ENCODE measurements around the gene SACS.

The SACS gene

GRCh38 chr13:23433171-23434153, at the start of gene SACS:
Gene SACS (minus strand): TSS chr13:23433702. CDS start chr13:23411239, 22,463 bp downstream.
- no peak for DNase-seq

- DNase-seq, result no peak
Observed at GRCh38 chr13:23480324-23480723, 46.8 kb upstream of the SACS start.

GRCh38 chr13:23477101-23477500, 43.6 kb upstream of the SACS start:
- DNase-seq, result no peak

- DNase-seq, result no peak
Observed at GRCh38 chr13:23473221-23473620, 39.7 kb upstream of the SACS start.

- no peak for DNase-seq
Observed at GRCh38 chr13:23472189-23472588, 38.7 kb upstream of the SACS start.

- DNase-seq, result no peak
Observed at GRCh38 chr13:23470790-23471614, 37.5 kb upstream of the SACS start.

GRCh38 chr13:23469951-23470421, 36.5 kb upstream of the SACS start:
- DNase-seq, result no peak

- DNase-seq, result no peak
Observed at GRCh38 chr13:23468811-23469210, 35.3 kb upstream of the SACS start.

GRCh38 chr13:23467932-23468278, 34.4 kb upstream of the SACS start:
- DNase-seq, result no peak

GRCh38 chr13:23467048-23467931, 33.8 kb upstream of the SACS start:
- no peak for DNase-seq

- peak; percentile 50 for DNase-seq
Observed at GRCh38 chr13:23466144-23467002, 32.9 kb upstream of the SACS start.

- no peak for DNase-seq
Observed at GRCh38 chr13:23463661-23464060, 30.2 kb upstream of the SACS start.

- DNase-seq, result no peak
Observed at GRCh38 chr13:23462815-23463559, 29.5 kb upstream of the SACS start.

- no peak for DNase-seq
Observed at GRCh38 chr13:23461544-23461943, 28.0 kb upstream of the SACS start.

- DNase-seq, result no peak
Observed at GRCh38 chr13:23460921-23461320, 27.4 kb upstream of the SACS start.

GRCh38 chr13:23460309-23460708, 26.8 kb upstream of the SACS start:
- DNase-seq, result no peak

GRCh38 chr13:23458989-23459388, 25.5 kb upstream of the SACS start:
- DNase-seq, result no peak

- DNase-seq, result no peak
Observed at GRCh38 chr13:23456437-23457210, 23.1 kb upstream of the SACS start.

- no peak for DNase-seq
Observed at GRCh38 chr13:23455401-23456185, 22.1 kb upstream of the SACS start.

All from activated gamma-delta T cell treated with Interleukin-2 at 50 U/mL for 16 hours (primary cell).